SIG-M5 treated with dmso at 0.1 percent for 504 hours (cell line): ENCODE results near the gene POLR3B.
"Not testable (repeated sequence)": the region's sequence is repeated elsewhere in the genome, so short reads cannot be mapped to it uniquely, and the experiment has no call there.

Experiments used
- DNase-seq: peaks from one replicate; lab custom pipeline; 2025; ENCODE audit not compliant: unreplicated experiment; lab: John Stamatoyannopoulos, UW

The POLR3B gene

DNA sequence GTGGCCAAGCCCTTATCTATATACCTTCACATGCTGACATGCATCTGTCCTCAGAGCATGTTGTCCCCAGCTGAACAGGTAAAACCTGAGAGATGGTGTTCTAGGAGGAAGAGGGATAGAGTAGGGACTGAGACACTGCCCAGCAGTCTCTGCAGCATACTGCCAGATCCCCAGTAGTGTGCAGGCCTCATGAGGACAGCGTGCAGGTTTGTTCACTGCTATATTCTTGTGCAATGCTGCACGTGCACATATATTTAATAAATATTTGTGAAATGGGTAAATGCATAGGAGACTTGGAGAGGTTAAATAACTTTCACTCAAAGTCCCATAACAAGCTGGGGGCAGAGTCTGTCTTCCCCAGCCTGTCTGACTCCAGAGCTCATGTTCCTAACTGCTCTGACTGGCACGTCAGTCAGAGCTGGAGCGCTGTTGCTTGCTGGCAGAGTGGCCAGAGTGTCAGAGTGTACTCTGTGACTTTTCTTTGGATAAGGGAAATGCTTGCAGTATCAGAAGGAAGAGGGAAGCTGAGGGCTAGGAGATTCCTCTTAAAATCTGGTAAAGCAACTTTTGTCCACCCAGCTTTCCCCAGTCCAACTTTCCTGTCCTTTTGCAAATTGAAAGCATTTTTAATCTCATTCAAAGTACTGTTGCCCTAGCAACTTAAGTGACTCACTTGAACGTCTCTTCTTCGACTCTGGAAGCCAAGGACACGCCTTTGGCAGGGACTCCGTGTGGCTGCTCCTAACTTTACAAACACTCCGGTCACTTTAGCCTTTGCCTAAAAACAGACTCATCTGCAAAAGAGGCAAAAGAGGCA is 14.9 kb upstream of the POLR3B start:
- DNase-seq: no peak

- DNase-seq: no peak
Observed at GRCh38 chr12:106343214-106343528, 14.4 kb upstream of the POLR3B start.

GRCh38 chr12:106344131-106344530 is 13.4 kb upstream of the POLR3B start:
- DNase-seq: no peak

DNA sequence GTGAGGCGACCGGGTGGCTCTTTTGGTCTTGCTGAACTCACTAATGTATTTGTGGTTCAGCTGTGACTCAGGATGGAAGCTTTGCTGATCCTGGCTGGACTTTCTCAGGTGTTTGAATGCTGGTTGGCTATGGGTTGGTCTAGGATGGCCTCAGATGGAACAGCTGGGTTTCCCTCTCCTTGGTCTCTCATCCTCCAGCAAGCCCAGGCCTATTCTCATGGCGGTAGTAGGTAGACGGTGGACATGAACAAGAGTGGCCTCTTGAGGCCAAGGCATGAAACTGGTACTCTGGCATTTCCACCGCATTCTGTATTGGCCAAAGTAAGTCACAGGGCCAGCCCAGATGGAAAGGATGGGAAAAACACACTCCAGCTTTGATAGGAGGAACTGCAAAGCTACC is 11.8 kb upstream of the POLR3B start:
- DNase-seq: peak; percentile 69

DNA sequence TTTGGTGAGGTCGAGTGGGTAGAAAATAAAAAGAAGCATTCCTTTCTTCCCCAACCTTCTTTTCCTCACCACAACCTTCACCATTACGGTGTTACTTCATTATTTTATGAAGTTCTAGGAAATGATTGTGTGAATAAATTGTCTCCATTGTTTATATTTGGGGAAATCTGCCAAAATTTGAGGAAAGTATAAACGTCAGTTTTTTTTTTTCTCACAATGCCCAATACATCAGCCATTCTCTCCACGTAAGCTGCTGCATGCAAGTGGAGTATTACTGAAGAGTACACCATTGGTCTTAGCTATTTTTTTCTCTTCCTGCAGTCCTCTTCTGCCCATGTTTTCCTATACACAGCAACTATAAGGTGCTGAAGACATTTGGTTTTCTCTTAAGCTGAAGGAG is 9.1 kb upstream of the POLR3B start:
- no peak for DNase-seq

GRCh38 chr12:106353175-106353574 is 4.4 kb upstream of the POLR3B start:
- DNase-seq: no peak

GRCh38 chr12:106358396-106359241 is 1.1 kb downstream of the POLR3B start:
- peak; percentile 90 for DNase-seq

DNA sequence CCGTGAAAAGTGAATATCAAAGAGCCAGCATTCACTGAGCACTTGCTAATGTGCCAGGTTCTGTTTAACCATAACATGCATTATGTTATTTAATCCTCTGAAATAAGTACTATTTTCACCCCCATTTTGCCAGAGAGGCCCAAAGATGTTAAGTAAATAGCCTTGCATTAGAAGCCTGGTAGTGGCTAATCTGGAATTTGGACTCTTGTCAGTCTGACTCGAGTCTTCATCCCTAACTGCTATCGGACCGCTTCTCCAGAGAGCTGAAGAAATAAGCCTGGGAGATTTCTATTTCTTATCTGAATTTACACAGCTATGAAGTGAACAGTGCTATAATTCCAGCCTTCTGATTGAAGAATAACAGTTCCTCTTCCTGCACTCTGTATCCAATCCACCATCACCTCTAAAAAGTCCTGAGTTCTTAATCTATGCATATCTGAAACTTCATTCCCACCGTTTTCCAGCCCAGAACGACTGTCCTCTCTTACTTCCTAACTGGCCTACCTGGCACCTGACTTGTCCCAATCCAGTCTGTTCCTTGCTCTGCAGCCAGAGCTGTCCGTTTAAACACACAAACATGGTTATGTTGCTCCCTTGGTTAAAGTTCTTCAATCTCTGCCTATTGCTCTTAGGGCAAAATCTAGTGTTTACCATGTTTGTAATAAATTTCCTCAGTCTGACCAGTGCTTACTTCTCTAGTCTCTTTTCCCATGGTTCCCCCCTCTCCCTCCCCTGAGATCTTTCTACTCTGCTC is 2.3 kb downstream of the POLR3B start:
- DNase-seq: no peak

- no peak for DNase-seq
Observed at GRCh38 chr12:106360400-106360994, 2.9 kb downstream of the POLR3B start.

DNA sequence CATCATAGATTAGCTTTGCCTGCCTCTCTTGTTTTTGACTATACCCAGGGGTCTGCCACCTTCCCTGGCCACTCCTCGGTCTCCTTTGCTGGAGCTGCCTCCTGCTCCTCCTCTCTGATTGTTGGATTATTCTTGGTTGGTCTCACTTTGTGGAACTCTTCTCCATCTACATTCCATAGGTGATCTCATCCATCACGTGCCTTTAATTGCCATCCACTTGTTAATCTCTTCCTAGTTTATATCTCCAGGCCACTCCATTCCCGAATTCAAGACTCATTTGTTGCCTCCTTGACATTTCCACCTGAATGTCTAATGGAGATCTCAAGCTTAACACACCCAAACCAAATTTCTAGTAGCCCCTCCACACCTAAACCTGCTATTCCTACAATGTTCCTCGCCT is 5.4 kb downstream of the POLR3B start:
- no peak for DNase-seq

DNA sequence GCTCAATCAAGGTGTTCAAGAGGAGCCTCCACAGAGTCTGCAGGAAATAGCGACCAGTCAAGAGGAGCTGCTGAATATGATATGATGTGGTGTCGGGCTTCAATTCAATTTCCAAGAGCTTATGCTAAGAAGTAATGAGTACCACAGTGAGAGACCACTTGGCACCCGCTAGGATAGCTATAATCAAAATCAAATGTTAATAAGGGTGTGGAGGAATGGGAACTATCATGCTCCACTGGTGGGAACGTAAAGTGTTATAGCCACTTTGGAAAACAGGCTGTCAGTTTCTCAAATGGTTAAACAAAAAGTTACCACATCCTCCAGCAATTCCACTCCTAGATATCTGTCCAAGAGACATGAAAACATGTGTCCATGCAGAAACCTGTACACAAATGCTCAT is 6.7 kb downstream of the POLR3B start:
- DNase-seq: no peak

DNA sequence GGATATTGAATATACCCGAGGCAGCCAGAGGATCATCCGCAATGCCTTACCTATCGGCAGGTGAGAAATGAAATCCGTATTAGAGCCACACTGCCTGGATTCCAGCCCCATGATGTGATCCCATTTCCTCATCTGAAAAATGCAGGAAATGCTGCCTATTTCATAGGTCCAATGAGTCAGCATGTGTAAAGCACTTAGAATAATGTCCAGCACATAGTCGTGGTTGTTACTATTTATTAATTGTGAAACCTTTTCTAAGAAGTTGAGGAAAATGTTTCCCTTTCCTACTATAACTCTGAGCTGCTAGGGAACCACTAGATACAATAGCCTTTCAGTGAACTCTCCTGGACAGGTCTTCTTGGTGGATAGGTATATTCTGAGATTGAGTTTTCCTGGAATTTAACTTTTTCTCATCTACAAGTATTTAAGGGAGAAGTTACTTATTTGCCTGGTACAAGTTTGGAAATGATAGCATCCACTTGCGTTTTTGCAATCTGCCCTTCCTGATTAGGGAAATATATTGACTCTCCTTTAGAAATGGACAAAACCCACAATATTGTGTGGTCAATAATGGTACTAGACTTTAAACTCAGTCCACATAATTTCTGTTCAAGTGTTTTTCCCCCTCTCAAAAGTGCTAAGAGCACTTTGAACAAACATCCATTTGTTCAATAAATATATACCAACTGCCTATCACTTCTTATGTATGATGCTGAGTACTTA is 12.2 kb downstream of the POLR3B start:
- DNase-seq: no peak

DNA sequence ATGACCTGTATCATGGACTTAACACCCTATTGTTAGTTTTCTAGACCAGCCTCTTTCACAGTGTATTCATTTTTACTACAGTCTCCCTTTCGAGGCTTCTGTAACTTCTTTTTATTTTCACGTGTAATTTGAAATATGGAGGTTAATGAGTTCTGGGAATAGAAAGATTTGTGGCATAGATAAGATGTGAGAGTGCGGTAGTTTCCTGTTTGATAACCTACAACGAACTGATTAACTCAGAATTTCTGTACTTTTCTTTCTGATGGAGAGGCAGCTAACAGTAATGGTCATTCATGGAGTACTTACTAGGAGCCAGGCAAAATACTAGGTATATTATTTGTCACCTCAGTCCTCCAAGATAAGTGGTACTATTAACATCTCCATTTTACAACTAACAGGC is 21.2 kb downstream of the POLR3B start:
- no peak for DNase-seq

DNA sequence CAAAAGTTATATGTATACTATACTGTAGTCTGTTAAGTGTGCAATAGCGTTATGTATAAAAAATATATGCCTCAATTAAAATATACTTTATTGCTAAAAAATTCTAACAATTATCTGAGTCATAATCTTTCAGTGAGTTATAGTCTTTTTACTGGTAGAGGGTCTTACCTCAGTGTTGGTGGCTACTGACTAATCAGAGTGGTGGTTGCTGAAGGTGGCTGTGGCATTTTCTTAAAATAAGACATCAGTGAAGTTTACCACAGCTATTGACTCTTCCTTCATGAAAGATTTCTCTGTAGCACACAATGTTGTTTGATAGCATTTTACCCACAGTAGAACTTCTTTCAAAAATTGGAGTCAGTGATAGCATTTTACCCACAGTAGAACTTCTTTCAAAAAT is 23.4 kb downstream of the POLR3B start:
- DNase-seq: no peak

DNA sequence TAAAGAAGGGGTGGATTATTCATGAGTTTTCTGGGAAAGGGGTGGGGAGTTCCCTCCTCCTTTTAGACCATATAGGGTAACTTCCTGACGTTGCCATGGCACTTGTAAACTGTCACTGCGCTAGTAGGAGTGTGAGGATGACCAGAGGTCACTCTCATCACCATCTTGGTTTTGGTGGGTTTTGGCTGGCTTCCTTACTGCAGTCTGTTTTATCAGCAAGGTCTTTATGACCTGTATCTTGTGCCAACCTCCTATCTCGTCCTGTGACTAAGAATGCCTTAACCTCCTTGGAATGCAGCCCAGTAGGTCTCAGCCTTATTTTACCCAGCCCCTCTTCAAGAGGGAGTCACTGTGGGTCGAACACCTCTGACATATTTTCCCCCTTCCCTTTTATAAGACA is 24.3 kb downstream of the POLR3B start:
- not testable (repeated sequence) for DNase-seq

DNA sequence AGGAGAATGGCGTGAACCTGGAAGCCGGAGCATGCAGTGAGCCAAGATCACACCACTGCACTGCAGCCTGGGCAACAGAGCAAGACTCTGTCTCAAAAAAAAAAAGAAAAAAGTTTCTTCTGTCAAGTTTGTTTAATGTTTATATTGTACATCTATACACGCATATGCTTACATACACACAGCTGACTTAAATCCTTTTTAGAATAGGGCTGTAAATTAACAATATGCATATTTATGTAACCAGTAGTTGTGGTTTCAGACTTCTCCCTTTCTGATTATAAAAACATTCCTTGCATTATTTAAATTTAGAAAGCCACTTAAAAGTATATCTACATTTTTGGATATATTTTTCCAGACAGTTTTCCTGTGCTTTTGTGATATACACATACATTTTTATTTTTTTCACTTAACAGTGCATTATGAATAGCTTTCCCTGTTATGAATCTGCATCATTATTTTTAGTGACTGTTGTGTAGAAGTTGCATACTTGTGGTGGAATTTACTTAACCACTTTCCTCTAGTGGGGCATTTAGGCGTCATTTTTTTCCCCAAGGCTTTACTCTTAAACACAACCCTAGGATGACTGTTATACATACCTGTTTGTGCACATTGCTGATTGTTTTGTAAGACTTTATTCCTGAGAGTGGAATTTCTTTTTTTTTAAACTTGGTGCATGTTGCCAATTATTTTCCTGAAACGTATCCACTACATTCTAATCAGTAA is 29.4 kb downstream of the POLR3B start:
- DNase-seq: no peak

DNA sequence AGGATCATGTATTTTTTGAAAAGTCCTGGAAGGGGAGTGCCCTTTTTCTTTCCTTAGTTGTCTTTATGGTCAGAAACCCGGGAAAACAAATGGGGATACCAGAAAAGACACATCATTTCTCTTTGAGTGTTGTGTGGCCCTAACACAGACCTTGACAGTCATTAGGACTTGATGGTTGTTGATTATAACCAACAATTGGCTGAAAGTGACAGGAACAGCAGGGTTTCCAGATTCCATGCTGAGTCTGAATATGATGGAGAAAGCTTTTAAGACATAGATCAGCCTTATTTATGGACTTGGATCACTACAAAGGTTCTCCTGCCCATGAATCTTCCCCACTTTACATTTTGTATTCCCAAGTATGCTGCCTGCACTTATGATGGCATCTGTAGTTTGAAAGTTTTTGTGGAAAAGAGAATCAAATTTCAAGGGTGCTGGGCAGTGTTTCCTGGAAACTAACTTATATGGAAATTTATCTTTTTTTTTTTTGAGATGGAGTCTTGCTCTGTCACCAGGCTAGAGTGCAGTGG is 30.4 kb downstream of the POLR3B start:
- DNase-seq: no peak

DNA sequence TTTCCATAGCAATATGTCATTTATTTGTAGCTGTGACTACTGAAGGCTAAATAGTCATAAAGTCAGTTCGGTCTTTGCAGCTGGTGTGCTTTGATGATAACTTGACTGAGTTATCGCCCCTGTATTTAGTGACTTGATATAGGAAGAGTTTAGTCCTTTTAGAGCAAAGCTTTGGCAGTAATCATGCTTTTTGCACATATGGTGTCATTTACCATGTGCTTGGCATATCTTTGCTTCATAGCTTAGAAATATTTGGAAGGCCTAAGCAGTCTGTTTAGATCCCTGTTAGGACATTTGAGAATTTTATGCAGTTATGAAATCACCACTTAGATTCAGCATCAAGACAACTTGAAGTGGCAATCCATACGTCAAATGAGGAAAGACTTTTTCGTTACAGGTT is 31.6 kb downstream of the POLR3B start:
- no peak for DNase-seq

DNA sequence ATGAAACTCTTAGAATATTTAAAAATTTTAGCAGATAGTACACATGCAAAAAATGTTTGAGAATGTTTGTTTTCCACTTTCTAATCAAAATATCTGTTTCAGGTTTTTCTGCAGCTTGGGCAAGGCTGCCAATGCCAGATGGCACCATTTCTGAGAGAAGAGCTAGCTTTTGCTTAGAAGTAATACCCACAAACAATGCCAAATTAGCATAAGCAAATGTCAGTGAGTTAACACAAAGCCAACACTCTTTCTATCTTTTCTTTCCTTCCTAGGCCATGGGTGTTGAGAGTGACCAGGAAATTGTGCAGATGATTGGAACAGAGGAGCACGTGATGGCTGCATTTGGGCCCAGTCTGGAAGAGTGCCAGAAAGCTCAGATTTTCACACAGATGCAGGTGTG is 35.2 kb downstream of the POLR3B start:
- no peak for DNase-seq

- DNase-seq: no peak
Observed at GRCh38 chr12:106409878-106410277, 52.3 kb downstream of the POLR3B start.
